Neutrophil (primary cell): ENCODE data around the gene MSL2.

ENCODE experiments used
- H3K27ac ChIP-seq: fragments of 200-600 bp; sonication (generic); 2 replicates; pipeline ENCODE4 v1.5.1; 2016; ENCODE audit warnings: mild to moderate bottlenecking, moderate library complexity
- H3K27me3 ChIP-seq: fragments of 200-600 bp; sonication (generic); 2 replicates; pipeline ENCODE4 v1.6.0; 2016; ENCODE audit warnings: mild to moderate bottlenecking
- H3K36me3 ChIP-seq: fragments of 200-600 bp; sonication (generic); 2 replicates; pipeline ENCODE4 v1.5.1; 2017
- H3K4me1 ChIP-seq, 2 experiments: fragments of 200-600 bp in 1 of 2; sonication (generic) in 1 of 2; 1 replicate in 1 of 2; 2 replicates in 1 of 2; pipeline versions ENCODE4 v1.5.1 to v1.6.1; 2013 to 2016; ENCODE audit warnings: low read depth in 1 of 2, low read length in 1 of 2, mild to moderate bottlenecking in 1 of 2, moderate library complexity in 1 of 2; ENCODE audit not compliant: control insufficient read depth in 1 of 2, insufficient read depth in 1 of 2
- H3K4me3 ChIP-seq, 2 experiments: fragments of 200-600 bp in 1 of 2; sonication (generic) in 1 of 2; 1 replicate in 1 of 2; 2 replicates in 1 of 2; pipeline ENCODE4 v1.5.1; 2013 to 2016; ENCODE audit warnings: low read depth in 1 of 2, low read length in 1 of 2, mild to moderate bottlenecking in 1 of 2, moderate library complexity in 1 of 2
- H3K9me3 ChIP-seq: fragments of 200-600 bp; sonication (generic); 2 replicates; pipeline ENCODE4 v1.5.1; 2016
- CTCF ChIP-seq: fragments of 200-600 bp; sonication (generic); IDR thresholded peaks from 2 replicates; pipeline ENCODE4 v1.5.1; 2016; ENCODE audit warnings: antibody characterized with exemption

Gene MSL2

GRCh38 chr3:136114421-136114820, 81.7 kb downstream of the MSL2 start:
- Histone ChIP-seq H3K27me3 (no peaks in the 10 kb centered on the region), H3K27ac (no peak overlapping the region), H3K36me3 (no peaks in the 10 kb centered on the region), H3K4me3 (no peak overlapping the region), H3K4me1 (no peaks in the 10 kb centered on the region), H3K9me3 (no peaks in the 10 kb centered on the region)
- no peak for TF ChIP-seq CTCF

DNA sequence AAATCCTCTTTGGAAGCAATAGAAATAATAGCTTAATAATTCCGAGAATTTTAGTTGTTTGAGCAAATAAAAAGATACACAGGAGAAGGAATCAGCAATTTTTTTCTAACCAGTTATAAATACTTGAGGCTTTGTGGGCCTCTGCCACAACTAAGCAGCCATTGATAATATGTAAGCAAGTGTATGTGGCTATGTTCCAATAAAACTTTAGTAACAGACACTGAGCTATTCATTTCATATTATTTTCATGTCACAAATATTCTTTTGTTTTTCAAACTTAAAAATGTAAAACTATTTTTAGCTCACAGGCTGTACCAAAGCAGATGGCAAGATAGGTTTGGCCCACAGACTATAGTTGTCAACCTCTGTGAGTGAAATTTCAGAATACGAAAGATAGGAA, 85.7 kb downstream of the MSL2 start:
- H3K4me1 ChIP-seq: no peaks in the 10 kb centered on the region
- H3K9me3 ChIP-seq: no peaks in the 10 kb centered on the region
- H3K4me3 ChIP-seq: no peak overlapping the region
- no peak overlapping the region for H3K27ac ChIP-seq
- H3K27me3 ChIP-seq: no peaks in the 10 kb centered on the region
- H3K36me3 ChIP-seq: no peaks in the 10 kb centered on the region
- no peak for TF ChIP-seq CTCF

GRCh38 chr3:136109499-136109898, 86.6 kb downstream of the MSL2 start:
- Histone ChIP-seq H3K27me3 (no peaks in the 10 kb centered on the region), H3K36me3 (no peaks in the 10 kb centered on the region), H3K27ac (no peak overlapping the region), H3K9me3 (no peaks in the 10 kb centered on the region), H3K4me3 (no peak overlapping the region), H3K4me1 (no peaks in the 10 kb centered on the region)
- no peak for TF ChIP-seq CTCF

GRCh38 chr3:136106101-136106500, 90.0 kb downstream of the MSL2 start:
- no peak overlapping the region for H3K27ac ChIP-seq
- H3K4me1 ChIP-seq: no peaks in the 10 kb centered on the region
- H3K4me3 ChIP-seq: no peak overlapping the region
- TF ChIP-seq CTCF: no peak
- no peaks in the 10 kb centered on the region for H3K36me3 ChIP-seq
- H3K9me3 ChIP-seq: no peaks in the 10 kb centered on the region
- H3K27me3 ChIP-seq: no peaks in the 10 kb centered on the region

GRCh38 chr3:136105044-136105443, 91.1 kb downstream of the MSL2 start:
- no peak for TF ChIP-seq CTCF
- Histone ChIP-seq H3K4me3 (no peak overlapping the region), H3K27ac (no peak overlapping the region), H3K27me3 (no peaks in the 10 kb centered on the region), H3K36me3 (no peaks in the 10 kb centered on the region), H3K9me3 (no peaks in the 10 kb centered on the region), H3K4me1 (no peaks in the 10 kb centered on the region)
